ENCODE data around the gene NRG3. TPM values are rescaled to one million over a fixed set of nuclear protein-coding genes. Genes with fewer than 3 reads are reported as not detected.
"Not testable (repeated sequence)": the region's sequence is repeated elsewhere in the genome, so short reads cannot be mapped to it uniquely, and the experiment has no call there.

Gene NRG3
- total RNA-seq, 1 donor from 2014 or later = 10.7 TPM

DNA sequence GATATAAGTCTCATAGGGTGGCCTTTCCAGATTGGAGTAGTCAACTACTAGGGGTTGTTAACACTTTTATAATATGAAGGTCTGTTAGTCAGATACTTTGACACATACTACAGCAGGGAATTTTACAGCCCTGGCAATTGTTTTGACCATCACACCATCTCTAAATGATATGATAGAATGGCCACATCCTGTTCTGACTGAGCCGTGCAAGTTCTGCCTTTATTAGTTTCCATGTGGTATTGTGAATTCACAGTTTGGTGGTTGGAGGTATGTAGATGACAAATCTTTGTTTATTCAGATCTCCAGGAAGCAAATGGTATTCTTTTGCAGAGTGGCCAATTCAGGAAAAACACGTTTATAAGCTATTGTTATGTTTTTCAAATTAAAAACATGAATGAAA lies 83.0 kb downstream of the NRG3 start:
- peak in 1 of 2 donors; percentile 98 for DNase-seq (ENCODE audit: low read depth in 2 of 2)

DNA sequence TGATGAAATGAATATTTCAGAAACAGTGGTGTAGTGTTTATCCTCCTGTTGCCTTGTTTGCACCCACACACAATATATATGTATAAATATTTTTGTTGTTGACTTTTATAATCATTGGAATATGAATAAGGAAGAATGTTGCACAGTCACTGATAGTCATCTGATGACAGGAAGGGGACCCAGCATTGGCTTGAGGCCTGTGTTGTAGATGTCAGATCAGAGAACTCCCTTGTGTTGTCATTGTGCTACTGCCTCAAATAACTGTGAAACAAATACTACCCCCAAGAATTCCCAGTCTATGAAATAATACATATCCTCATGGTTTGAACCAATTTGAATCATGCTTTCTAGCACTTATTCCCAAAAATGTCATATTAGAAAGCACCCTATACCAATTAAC lies 84.0 kb downstream of the NRG3 start:
- DNase-seq (ENCODE audit: low read depth in 2 of 2) = peak in 1 of 2 donors; percentile 86

DNA sequence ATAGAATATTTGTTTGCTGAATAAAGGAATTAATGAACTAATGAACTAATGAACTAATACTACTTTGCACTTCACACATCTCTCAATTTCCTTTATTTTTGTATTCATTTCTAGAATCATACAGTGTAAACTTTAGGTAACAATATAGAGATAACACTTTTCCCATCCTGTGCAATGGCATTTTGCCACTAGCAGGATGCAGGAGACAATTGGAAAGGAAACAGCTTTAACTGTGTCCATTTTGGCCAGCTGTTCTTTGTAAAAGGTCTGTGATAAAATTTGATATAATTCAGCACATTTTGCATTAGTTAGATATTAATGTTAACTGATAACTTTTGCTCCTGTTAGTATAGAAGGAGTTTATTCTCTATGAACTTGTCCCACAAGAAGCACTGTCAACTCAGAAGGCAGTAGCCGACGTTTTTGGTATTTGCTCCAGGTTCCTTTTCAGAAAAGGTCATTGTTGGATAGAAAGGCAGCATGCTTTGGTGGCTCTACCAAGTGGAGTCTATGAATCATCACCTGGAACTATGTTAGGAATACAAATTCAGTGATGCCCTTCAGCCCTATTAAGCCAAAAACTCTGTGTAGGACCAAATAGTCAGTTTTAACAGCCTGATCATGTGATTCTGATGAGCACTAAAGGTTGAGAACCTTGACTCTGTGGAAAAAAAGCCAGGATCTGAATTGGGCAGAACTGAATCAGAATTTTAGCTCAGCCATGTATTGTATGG lies 86.6 kb downstream of the NRG3 start:
- DNase-seq (ENCODE audit: low read depth in 2 of 2) = peak in 1 of 2 donors; percentile 96

DNA sequence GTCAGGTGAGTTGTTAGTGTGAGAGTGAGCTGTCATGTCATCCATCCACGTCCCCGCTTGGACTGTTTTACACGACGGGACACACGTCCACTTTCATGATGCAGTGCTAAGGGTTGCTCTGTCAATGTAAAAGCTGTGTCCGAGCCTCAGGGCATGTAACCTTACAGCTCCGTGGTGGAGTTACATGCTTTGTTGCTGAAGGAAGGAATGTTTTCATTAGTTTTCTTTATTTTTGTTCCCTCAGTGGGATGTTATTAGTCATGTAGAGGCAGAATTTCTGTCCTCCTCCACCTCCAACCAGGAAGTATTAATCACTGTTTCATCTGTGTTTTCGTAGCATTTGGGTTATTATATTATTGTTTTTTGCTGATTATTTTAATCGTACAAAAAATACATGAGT lies 88.6 kb downstream of the NRG3 start:
- peak in 1 of 2 donors; percentile 32 for DNase-seq (ENCODE audit: low read depth in 2 of 2)

DNA sequence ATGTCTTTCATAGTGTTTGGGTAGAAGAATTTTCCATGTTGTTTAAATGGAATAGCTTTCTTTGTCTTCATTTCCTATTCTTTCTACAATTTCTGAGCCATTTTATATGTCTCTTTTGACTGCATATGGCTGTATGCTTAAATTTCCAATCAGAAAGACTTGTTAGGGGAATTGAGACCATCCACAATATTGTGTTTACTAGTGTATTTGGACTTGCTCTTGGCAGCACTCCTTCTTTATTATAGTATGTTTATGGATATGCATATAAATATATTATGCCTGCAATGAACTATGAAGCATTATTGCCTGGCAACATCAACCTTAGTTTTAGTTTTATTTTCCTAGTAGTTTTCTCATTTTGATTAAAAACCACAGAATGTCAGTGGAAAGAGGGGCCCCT lies 92.7 kb downstream of the NRG3 start:
- no peak for DNase-seq (ENCODE audit: low read depth in 2 of 2)

DNA sequence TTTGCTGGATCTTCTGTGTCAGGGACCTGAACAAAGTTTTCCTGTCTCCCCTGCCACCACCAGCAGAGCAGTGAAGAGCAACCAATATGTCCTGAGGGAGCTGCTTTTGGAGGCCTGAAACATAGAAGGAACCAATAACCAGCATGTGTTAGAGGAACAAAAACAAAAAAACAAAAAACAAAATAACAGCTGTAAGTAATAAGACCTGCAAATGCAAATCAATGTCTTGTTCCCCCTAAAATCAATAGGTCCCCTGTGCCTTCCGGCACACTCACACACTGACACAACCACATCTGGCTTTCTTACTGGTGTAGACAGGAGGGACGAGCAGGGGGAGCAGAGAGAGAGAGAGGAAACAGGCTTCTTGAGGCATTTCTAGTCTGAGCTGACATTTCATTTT lies 94.1 kb downstream of the NRG3 start:
- DNase-seq (ENCODE audit: low read depth in 2 of 2) = no peak

DNA sequence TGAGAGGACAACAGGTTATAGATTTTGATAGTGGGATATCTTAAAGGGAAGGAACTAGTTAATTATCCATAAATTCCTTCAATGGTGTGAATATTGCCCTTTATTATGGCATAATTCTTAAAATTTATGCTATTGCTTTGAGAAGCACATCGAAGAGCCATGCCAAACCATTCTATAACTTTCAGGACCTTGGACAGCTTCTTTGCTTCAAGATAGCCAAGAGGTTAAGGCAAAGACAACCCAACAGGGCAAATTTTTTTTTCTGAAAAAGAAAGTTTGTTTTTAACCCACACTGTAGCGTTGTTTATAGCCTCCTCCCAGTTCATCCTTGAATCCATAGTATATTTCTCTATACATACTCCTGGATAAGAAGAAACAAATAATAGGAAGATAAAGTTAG lies 103.2 kb downstream of the NRG3 start:
- peak; percentile 7 to 48 for DNase-seq (ENCODE audit: low read depth in 2 of 2)

DNA sequence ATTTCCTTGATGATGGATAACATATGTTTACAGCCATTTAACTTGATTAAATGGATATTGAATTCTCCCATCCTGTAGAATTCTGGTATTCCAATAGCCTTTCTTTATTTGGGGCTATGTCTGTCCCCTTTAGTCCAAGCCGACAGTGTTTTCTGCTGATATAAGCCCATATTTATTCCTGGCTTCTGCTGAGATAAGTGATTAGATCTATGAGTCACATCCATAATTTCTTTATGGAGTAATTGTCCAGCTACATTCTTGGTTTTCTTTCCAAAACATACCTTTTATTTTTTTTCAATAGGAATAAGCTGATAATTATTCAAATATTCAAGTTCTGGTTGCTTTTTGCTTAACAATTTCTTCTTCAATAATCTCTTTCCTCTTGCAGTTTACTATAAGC lies 106.7 kb downstream of the NRG3 start:
- DNase-seq (ENCODE audit: low read depth in 2 of 2) = peak in 1 of 2 donors; percentile 59

DNA sequence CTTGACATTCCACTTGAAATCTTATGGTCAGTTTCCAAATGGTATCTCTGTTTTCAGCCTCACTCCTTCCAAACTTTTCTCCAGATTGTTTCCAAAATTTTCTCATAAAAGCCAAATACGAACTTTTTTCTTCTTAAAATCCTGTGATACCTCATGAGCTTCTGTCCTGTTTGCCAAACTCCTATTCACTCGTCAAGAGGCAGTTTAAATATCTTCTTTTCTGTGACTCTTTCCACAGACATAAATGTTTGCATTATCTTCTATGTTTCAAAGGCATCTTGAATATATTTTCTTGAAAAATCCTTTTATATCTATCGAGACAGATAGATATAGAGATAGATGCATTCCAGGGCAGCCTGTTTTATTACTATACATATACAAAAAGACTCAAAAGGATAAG lies 109.4 kb downstream of the NRG3 start:
- no peak for DNase-seq (ENCODE audit: low read depth in 2 of 2)

DNA sequence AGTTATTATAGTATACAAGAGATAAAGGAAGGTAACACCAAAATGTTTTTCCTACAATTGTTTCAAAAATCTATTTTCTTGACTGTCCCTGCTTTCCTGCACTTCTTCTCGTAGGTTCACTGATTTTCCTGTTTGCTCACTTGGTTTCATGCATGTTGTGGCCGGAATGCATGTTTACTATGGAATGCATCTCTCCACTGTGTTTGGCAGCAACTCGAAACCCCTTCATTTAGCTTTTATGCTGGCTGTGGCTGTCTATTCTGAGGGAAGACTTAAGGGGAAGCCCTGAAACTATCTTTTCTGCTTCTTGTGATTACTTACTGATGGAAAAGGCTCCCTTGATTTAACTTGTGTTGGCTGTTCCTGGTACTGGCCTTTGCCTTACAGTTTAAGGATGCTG lies 120.3 kb downstream of the NRG3 start:
- no peak for DNase-seq (ENCODE audit: low read depth in 2 of 2)

DNA sequence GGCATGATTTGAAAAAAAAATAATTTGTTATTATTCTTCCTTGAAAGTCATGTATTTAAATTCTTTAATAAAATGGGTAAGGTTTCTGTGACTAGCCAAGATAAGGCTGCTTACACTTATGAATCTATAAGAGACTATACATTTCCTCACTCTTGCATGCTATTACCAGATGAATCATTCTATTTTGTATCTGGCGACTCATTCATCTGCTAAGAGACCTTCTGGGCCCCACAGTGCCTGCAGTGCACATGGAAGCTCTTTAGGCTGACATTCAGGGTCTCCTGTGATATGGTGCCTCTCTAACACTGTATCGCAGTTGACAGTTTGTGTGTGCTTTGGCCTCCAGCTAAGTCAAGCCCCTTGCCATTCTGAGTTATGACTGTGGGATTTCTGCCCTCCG lies 121.9 kb downstream of the NRG3 start:
- no peak for DNase-seq (ENCODE audit: low read depth in 2 of 2)

DNA sequence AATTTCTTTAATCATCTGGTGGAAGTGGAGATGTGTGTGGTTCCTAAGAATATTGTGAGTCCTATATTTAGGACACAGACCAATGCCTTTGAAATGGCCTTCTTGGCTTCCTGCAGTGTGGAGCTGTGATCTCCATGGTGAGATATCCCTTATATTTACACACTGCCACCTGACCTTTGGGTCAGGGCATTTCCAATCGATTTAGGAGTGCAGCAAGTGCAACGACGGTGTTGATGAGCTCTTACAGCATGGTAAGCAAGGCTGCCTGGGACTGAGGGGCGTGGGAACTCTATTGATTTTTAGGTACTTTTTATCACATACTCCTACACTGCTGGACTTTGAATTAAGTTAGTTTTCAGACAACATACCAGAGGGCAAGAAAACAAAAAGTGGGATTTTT lies 146.0 kb downstream of the NRG3 start:
- no peak for DNase-seq (ENCODE audit: low read depth in 2 of 2)

DNA sequence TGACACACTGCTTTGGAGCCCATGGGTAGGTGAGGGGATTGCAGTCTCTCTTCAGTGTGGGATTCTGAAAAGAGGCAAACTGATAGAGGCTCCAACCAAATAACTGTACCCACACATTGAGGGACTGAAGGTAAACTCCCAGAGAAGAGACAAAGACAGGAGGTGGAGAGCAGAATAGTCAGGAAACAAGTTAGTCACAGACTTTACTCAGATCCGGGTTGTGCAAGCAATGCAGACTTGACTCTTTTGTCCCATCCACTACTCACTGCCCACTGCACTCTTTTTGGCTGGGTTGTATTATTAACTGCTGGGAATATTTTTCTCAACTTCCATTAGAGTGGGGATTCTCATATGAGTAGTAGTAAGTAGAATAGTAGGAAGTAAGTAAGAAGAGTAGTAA lies 152.7 kb downstream of the NRG3 start:
- DNase-seq (ENCODE audit: low read depth in 2 of 2) = peak in 1 of 2 donors; percentile 72

DNA sequence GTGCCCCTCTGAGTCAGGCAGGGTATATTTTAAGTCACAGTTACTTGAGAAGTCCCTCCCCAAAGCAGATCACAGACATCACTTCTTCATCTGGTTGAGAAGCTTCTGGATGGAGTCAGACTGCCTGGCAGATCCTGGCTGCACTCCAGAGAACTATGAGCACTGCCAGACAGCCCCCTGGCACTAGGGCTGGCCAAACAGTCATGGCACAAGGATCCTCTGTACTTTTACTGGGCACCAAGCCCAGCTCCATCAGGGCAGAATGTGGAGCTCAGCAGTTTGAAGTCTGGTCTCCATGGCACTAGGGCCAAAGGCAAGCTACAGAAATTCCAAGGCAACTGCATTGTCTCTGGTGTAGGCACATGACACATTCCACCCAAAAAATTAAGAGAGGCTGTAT lies 162.1 kb downstream of the NRG3 start:
- DNase-seq (ENCODE audit: low read depth in 2 of 2) = no peak

DNA sequence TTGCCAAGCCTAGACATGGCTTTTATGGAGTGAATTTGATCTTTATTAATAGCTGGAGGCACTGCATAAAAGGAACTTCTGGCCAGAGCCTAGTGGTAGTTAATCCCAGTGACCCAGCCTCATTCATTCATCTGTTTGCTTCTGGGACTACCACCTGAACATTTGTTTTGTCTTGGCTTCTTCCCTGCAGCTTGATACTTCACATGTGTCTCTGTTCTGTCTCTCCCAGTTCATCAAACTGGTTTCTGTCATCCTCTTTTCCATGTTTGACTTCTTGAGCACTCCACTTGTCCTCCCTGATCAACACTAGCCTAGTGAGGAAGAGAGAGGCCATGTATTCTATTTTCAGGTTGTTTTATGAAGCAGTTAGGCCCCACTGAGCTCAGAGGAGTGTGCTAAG lies 163.6 kb downstream of the NRG3 start:
- DNase-seq (ENCODE audit: low read depth in 2 of 2) = no peak

DNA sequence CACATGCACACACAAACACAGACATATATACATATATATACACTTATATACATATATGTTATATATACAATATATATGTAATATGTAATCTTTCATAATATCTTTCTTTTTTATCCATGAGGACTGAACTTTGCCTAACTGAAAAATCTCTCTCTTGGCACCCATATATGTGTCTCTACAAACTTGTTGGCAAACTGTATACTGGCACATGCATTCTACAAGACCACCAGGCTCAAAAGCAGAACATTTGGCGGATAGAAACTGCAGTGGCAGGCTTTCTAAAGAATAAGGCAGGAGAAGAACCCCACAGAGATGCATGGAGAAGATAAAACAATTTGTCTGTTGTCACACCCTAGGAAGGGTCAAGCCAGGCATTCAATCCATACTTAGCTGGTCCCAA lies 165.3 kb downstream of the NRG3 start:
- no peak for DNase-seq (ENCODE audit: low read depth in 2 of 2)

DNA sequence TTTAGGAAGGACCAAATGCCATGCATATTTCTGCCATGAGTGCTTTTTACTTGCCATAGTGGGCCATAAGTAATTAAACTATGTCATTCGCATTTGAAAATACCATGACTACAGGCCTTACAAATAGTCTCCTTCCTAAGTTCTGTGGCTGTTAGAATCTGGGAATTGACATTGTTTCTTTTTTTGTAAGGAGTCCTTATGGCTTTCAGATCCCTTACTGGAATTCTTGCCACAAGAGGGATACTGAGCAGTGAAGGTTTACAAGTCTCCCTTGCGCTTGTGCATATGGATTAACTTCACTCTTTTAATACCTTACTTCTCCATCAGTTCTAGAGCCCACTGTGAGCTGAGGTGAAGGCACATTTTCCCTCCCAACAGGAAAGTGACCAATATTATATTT lies 166.0 kb downstream of the NRG3 start:
- DNase-seq (ENCODE audit: low read depth in 2 of 2) = no peak

DNA sequence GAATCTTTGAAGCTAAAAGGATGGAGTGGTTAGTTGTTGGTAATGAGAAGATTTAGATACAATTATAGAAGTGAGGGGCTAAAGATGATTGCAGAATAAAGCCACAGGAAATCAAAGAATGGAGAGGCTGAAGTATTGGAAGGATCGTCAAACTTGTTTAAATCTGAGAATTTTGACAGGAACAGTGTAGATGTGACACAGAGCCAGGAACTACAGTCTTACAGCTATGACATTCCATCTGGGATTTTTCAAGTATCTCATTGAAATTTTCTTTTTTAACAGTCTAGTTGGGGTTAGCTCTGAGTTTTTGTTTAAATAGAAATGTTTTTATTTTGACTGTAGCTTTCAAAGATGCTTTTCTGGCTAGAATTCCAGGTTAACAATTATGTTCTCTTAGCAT lies 181.4 kb downstream of the NRG3 start:
- no peak for DNase-seq (ENCODE audit: low read depth in 2 of 2)

DNA sequence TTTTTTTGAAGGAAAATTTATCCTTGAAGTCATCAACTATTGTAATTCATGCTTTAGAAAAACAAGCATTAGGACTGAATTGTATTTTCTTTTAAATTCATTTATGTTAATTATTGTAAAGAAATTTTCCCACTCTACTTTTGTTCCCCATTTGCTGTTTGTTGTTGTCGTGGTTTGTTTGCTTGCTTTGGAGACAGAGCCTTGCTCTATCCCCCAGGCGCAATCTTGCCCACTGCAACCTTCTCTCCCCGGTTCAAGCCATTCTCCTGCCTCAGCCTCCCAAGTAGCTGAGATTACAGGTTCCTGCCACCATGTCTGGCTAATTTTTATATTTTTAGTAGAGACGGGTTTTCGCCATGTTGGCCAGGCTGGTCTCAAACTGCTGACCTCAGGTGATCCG lies 192.2 kb downstream of the NRG3 start:
- DNase-seq (ENCODE audit: low read depth in 2 of 2) = not testable (repeated sequence)

DNA sequence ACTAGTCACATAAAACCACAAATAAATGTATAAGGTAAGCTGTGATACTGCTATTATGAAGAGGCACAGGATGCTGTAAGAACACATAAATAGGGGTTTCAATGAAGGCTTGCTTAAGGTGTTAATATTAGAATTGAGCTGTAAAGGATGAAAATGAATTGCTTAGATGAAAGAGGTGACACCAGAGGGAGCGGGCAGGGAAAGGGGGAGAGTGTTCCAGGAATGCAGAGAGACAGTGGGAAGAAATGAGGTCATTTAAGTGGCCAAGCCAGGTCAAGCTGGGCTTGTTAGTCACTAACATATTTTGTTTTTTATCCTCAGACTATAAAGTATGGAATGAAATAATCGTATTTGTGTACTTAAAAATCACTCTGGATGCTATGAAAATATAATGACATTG lies 193.5 kb downstream of the NRG3 start:
- DNase-seq (ENCODE audit: low read depth in 2 of 2) = no peak

DNA sequence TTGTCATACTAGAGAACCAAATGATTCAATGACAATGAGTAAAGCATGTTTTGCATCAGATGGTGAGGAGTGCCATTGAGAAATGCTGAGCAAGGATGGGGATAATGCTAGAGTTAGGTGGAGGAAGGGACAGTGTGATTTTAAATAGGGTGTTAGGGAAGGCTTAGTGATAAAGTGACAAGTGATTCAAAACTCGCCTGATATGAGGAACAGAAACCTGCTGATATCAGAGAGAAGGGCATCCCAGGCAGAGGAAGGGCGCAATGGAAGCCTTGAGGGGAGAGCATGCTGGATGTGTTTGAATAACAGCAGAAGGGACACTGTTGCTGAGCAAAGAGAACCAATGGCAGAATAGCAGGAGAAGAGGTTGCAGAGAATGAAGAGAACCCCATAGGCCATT lies 196.2 kb downstream of the NRG3 start:
- no peak for DNase-seq (ENCODE audit: low read depth in 2 of 2)

DNA sequence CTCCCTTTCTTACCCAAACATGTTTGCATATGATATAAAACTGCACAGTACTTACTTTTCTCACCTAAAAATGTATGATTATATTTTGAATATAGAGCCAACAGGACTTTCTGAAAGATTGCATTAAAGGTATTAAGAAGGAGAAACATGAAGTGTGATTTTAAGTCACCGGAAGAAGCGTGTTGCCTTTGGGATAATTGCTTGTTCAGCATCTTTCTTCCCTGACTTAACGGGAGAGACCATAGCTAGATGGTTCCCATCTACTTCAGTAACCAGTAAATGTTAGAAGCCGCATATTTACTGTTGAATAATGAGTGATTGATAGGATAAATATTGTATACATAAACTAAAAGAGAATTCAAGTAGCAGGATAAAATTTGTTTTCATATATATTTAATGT lies 197.1 kb downstream of the NRG3 start:
- no peak for DNase-seq (ENCODE audit: low read depth in 2 of 2)

DNA sequence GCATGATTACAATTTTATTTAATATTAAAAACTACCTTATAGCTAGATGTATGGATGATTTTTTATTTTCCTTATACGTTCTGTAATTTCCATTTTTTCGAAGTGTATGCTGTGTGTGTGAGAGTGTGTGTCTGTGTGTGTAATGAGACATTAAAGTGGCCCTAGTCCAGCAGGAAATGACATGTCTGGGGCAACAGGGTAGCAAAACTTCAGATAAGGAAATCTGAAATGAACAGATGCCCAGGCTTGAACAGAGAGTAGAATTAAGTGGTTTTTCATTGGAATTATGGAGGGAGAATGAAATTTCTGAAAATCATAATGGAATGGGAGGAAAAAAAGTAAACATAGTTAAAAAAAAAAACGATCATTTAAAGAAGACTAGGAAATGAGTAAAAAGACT lies 200.6 kb downstream of the NRG3 start:
- DNase-seq (ENCODE audit: low read depth in 2 of 2) = peak in 1 of 2 donors; percentile 72

DNA sequence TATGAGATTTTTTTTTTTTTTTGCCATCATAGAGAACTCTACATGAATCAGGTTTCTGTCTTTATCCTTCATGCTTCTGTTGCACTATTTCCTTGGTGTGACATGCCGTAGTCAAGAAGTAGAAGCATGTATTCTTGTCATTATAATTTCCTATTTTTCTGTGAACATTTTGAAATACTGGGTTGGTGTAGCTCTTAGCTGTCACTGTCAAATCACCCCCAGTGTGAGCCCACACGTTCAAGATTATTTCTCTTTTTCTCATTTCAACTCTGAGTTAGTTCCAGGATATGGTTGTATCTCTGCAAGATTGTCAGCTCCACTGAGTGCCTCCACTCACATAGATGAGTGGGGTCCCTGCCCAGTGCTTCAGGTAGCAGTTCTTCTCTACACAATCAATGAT lies 209.5 kb downstream of the NRG3 start:
- DNase-seq (ENCODE audit: low read depth in 2 of 2) = no peak
